Activated T-cell treated with anti-CD3 and anti-CD28 coated beads for 1 hour (primary cell): ENCODE data around the gene ZSCAN25.
"Not testable (repeated sequence)": the region's sequence is repeated elsewhere in the genome, so short reads cannot be mapped to it uniquely, and the experiment has no call there.

ENCODE experiments used
- DNase-seq: peaks from one replicate; pipeline ENCODE4 v3.0.0-alpha.2; 2020; ENCODE audit warnings: low read depth

ZSCAN25 gene

DNA sequence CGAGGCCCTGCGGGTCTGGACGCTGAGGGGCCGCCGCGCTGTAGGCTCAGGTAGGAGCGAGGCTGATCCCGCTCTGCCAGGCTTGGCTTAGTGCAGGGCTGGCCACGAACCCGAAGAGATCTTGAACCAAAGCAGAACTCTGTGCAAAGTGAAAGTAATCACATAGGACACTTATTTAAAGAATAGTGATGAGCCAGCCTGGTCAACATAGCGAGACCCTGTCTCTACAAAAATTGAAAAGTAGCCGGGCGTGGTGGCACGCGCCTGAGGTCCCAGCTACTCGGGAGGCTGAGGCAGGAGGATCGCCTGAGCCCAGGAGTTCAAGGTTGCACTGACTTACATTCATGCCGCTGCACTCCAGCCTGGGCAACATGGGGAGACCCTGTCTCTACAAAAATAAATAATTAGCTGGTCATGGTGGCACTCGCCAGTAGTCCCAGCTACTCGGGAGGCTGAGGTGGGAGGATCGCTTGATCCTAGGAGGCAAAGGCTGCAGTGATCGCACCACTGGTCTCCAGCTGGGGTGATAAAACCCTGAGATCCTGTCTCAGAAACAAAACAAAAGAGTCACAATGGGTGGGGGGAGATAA lies 541 bp downstream of the ZSCAN25 start:
- no peak for DNase-seq

DNA sequence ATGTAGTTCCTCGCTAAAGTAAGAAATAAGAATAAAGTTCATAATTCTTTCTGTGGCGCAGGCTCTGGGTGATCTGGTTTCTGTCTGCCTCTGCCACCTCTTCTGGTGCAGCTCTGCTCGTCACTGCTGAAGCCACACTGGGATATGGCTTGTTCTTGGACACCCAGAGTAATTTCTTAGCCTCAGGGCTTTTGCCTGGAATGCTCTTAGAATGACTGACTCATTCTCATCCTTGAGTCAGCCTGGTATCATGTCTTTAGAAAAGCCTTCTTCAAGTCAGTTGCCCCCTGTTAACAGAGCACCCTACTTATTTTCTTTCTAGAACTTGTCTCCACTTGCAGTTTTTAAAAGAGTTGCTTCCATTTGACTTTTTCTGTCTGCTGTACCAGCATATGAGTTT lies 2.0 kb downstream of the ZSCAN25 start:
- no peak for DNase-seq

DNA sequence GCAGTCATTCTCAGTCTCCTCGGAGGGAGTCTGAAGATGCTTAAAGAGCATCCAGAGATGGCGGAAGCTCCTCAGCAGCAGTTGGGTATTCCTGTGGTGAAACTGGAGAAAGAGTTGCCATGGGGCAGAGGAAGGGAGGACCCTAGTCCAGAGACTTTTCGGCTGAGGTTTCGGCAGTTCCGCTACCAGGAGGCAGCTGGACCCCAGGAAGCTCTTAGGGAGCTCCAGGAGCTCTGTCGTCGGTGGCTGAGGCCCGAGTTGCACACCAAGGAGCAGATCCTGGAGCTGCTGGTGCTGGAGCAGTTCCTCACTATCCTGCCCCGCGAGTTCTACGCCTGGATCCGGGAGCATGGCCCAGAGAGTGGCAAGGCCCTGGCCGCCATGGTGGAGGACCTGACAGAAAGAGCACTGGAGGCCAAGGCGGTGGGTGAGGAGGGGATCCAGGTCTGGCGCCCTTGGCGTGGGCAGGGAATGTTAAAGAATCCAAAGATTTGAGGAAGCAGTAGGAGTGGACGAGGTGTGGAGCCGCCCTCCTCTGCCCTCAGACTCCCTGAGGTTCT lies 2.9 kb downstream of the ZSCAN25 start:
- no peak for DNase-seq

DNA sequence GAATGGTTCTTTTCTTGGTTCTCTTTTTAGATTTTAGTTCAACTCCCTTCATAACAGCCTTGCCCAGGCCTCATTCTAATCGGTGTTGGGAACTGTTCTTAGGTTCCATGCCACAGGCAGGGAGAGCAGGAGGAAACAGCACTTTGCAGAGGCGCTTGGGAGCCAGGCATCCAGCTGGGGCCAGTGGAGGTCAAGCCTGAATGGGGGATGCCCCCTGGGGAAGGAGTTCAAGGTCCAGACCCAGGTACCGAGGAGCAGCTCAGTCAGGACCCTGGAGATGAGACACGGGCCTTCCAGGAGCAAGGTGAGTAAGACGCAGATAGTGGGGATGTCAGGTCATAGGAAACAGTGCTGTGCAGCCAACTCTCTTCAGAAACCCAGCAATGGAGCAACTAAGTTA lies 4.5 kb downstream of the ZSCAN25 start:
- no peak for DNase-seq

DNA sequence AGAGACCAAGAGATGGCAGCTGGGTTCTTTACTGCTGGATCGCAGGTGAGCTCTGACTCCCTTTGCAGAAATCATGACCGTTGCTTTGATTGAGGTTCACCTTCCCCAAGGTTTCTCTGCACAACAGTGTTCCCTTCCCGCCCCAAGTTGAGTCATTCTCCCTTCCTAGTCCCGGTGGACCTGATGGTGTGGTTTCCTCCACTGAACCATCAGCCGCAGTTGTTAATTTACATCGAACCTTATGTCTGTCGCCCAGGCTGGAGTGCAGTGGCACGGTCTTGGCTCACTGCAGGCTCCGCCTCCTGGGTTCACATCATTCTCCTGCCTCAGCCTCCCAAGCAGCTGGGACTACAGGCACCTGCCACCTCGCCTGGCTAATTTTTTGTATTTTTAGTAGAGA lies 5.8 kb downstream of the ZSCAN25 start:
- no peak for DNase-seq

GRCh38 chr7:99623091-99623693 lies 6.4 kb downstream of the ZSCAN25 start:
- DNase-seq = no peak

DNA sequence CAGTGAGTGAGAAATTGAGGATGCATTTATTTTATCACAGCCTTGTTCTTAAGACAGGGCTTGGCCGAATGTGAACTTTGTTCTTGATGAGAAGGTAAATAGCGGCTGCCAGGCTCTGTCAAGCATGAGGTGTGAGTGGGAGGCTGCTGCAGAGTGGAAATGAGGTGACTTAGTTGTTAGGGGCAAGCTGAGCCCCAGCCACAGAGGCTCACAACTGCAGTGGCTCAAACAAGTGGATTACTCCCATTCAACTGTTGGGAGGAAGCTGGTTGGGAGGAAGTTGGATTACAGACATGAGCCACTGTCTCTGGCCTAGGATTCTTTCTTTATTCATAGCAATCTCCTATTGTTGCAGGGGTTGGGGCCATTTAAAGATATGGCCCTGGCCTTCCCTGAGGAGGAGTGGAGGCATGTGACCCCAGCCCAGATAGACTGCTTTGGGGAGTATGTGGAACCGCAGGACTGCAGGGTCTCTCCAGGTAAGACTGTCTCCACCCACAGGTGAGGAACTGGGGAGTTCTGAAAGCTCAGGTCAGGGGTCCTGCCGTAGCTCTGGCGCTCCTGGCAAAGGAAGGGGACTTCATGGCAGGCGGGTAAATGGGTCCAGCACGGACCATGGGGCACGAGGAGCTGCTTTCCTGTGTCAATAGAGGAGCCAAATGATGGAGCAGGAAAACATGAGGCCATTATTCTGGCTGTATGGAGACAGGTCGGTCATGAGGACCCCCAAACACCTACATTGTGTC lies 7.1 kb downstream of the ZSCAN25 start:
- DNase-seq = no peak

GRCh38 chr7:99624484-99624883 lies 7.7 kb downstream of the ZSCAN25 start:
- peak; percentile 41 for DNase-seq

DNA sequence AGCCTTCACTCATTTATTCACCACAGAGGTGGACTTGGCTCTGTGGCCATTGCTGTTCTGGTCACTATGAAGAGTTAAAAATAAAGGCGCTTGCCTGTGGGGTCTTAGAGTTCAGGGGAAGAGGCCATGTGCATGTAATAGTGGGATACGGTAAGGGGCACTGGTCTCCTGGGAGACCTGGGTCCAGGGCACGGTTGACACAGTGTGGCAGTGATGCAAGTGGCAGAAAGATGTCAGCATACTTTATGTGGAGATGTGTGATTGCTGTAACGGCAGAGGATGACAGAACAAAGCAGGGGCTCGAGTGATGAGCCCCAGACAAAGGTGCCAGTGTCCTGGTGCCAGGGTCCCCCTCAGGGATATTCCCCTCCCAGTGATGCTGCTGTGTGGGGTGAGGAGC lies 8.6 kb downstream of the ZSCAN25 start:
- no peak for DNase-seq

- DNase-seq = no peak
Measured at GRCh38 chr7:99625961-99626360, 9.2 kb downstream of the ZSCAN25 start.

- DNase-seq = no peak
Measured at GRCh38 chr7:99626661-99627060, 9.9 kb downstream of the ZSCAN25 start.

DNA sequence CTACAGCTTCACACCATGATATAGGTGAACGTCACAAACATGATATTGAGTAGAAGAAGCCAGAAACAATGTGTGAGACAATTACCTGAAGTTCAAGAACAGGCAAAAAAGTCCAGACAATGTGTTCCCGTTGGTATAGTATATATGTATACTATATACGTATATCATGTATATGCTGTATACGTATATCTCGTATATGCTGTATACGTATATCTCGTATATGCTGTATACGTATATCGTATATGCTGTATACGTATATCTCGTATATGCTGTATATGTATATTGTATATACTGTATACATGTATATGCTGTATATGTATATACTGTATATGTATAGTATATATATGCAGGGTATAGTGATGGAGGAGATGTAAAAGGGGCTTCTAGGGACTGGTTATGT lies 10.8 kb downstream of the ZSCAN25 start:
- no peak for DNase-seq

DNA sequence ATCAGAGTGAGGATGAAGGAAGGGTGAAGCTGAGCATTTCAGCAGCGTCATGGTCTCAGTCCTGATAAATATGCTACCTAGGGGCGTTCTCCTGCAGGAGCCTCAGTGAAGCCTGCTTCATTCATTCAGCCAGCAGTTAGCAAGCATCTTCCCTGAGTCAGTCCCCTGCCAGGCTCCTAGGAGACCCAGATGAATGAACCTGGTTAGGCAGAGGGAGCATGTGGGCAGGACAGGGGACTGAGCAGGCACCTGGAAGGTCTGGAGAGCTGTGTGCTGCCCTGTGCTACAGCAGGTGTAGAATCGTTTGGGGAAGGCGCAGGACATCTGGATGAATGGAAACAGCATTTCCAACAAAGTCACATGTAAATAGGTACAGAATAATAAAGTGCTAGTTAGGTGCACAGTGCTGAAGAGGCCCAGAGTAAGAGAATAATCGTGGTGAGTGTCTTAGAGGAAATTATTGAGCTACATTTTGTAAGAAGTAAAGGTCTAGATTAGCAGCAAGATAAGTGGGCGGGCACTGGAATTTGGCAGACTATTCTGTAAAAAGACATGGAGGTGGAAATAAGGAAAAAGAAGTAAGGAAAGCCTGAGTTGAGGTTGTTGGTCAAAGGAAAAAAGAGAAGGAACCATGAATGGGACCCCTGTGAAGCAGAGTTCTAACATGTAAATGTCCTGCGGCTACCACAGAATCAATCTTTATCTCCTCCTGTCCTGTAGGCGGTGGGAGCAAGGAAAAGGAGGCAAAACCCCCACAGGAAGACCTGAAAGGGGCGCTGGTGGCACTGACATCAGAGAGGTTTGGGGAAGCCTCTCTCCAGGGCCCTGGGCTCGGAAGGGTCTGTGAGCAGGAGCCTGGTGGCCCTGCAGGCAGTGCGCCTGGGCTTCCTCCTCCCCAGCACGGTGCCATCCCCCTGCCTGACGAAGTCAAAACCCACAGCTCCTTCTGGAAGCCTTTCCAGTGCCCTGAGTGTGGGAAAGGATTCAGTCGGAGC lies 12.0 kb downstream of the ZSCAN25 start:
- DNase-seq = no peak

- DNase-seq = no peak
Measured at GRCh38 chr7:99629643-99630042, 12.9 kb downstream of the ZSCAN25 start.

GRCh38 chr7:99631295-99632109 lies 14.8 kb downstream of the ZSCAN25 start:
- DNase-seq = no peak

DNA sequence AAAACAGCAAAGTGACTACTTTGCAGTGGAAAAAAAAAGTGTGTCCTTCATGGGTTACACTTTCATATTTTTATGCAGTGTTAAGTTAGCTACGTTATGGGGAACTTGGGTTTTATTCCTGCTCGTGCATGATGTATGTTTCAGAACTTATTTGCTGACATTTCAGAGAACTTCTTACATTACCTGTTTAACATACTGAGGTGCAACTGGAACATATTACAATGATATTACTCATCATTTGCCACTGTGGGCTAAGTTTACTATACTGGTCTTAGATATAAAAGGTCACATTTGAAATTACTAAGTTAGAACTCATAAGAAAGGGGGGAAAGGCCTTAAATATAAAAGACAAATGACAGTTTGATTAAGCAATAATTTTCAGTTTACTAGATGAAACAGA lies 20.7 kb downstream of the ZSCAN25 start:
- DNase-seq = not testable (repeated sequence)

- no peak for DNase-seq
Measured at GRCh38 chr7:99638731-99639130, 22.0 kb downstream of the ZSCAN25 start.

DNA sequence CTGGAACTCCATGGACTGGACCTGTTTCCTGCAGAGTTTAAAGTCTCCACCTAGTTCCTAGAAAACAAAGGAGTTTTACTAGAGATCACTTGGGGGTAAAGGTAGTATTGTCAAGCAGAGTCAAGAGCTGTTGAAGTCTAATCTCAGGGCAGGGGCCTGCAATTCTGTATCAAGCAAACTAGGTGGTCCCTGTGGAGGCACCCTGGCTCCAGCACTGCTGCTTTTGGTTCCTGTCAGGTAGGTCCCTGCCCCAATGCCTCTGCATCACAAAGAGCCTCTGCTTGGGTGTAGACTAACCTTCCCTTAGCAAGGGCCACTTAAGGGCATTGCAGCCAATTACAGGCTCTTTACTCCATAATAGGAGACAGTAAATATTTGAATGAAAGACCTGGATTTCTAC lies 22.5 kb downstream of the ZSCAN25 start:
- DNase-seq = no peak

DNA sequence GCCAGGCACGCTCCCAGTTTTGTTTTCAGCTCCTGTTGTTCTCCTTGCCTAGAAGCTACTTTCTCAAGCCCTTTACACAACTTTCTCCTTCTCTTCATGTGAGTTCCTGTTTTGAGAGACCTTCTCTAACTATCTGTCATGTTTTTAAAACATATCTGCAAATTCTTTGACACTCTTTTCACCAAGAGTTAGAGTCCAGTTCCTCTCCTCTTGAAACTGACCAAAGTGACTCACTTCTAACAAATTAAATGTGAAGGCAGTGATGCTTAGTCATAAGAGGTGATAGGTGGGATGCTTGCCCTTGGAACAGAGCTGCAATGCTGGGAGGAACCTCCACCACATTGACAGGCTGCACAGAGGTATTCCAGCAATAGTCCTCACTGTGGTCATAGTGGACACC lies 25.3 kb downstream of the ZSCAN25 start:
- no peak for DNase-seq

GRCh38 chr7:99643464-99643863 lies 26.7 kb downstream of the ZSCAN25 start:
- DNase-seq = no peak

DNA sequence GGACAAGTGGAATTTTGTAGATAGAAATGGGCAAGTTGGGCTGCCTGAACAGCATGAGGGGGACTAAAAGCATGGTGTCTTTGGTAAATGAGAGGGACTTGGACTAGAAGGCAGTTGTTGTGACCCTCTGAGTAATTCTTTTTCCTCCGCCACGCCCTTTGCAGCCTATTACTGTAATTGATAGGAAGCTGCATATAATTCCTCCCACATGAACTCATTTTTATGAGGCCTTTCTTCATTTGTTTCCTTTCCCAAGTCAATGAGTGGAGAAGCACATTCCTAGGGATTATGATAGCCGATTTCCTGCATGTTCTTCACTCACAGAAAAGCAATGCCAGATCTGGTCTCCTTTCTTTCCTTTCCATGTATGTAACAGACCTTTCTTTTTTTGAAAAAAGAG lies 27.7 kb downstream of the ZSCAN25 start:
- DNase-seq = no peak
